AG04450 (cell line): ENCODE results near the gene ACE2. TPM values are rescaled to one million over a fixed set of nuclear protein-coding genes. Genes with fewer than 3 reads are reported as not detected.

ENCODE experiments used
- CTCF ChIA-PET: fragments of 300-600, 350-600 bp; formaldehyde crosslinking; extraction: SDS; loops from one replicate; lab custom pipeline; 2022; ENCODE audit warnings: antibody characterized with exemption, inconsistent platforms; lab: Charles Lee
- POLR2A ChIA-PET: fragments of 350-600 bp; formaldehyde crosslinking; extraction: SDS; loops from one replicate; lab custom pipeline; 2021; ENCODE audit warnings: antibody characterized with exemption, inconsistent platforms; lab: Yijun Ruan, JAX
- DNase-seq: peaks from one replicate; pipeline ENCODE4 v3.0.0-alpha.2; 2011; ENCODE audit warnings: low read depth, low spot score
- H3K27ac ChIP-seq: one replicate; pipeline ENCODE4 v1.5.1; 2012; ENCODE audit warnings: low read depth, low read length, control low read depth
- H3K27me3 ChIP-seq: one replicate; pipeline ENCODE4 v1.6.0; 2012; ENCODE audit warnings: low read length; ENCODE audit not compliant: control insufficient read depth, insufficient read depth
- H3K4me3 ChIP-seq: 2 replicates; pipeline ENCODE4 v1.5.1; 2011; ENCODE audit warnings: mild to moderate bottlenecking, low read depth, low read length, control low read depth
- H3K9me3 ChIP-seq: 2 replicates; pipeline ENCODE4 v1.5.1; 2012; ENCODE audit warnings: low read length; ENCODE audit not compliant: control insufficient read depth, insufficient read depth
- CTCF ChIP-seq: IDR thresholded peaks from 2 replicates; pipeline ENCODE4 v1.5.1; 2011; ENCODE audit warnings: low read depth, low read length, control low read depth, inconsistent platforms
- polyA plus RNA-seq: library from polyadenylated mRNA; depleted of rRNA; stranded (reverse); fragments of >200 nt; gene quantifications from 2 replicates; pipeline ENCODE4 v1.2.3, GENCODE V29; 2011

ACE2 gene
- polyA plus RNA-seq, 1 experiment = 0.02 TPM

- Histone ChIP-seq H3K27me3 (no peaks in the 10 kb centered on the region), H3K9me3 (no peaks in the 10 kb centered on the region), H3K4me3 (no peak overlapping the region), H3K27ac (no peak overlapping the region)
- no peak for DNase-seq
- TF ChIP-seq CTCF = no peak
- ChIA-PET POLR2A (no interaction called here), CTCF (interaction anchor here (0.5 kb wide), 1 partner anchor 52 kb away, joined by 3 read pairs; no protein-coding TSS in a partner anchor)
These were observed 20.7 kb downstream of the ACE2 start for GRCh38 chrX:15579778-15580747.

- ChIA-PET POLR2A (no interaction called here), CTCF (no interaction called here)
- Histone ChIP-seq H3K27me3 (no peaks in the 10 kb centered on the region), H3K9me3 (no peaks in the 10 kb centered on the region), H3K27ac (no peak overlapping the region), H3K4me3 (no peak overlapping the region)
- TF ChIP-seq CTCF = no peak
- DNase-seq = no peak
These were observed 24.7 kb downstream of the ACE2 start for GRCh38 chrX:15576019-15576418.

- no peak for TF ChIP-seq CTCF
- H3K4me3 ChIP-seq = no peak overlapping the region
- H3K9me3 ChIP-seq = no peaks in the 10 kb centered on the region
- DNase-seq = no peak
- POLR2A ChIA-PET = no interaction called here
- CTCF ChIA-PET = no interaction called here
- no peak overlapping the region for H3K27ac ChIP-seq
- H3K27me3 ChIP-seq = no peaks in the 10 kb centered on the region
These were observed 26.7 kb downstream of the ACE2 start for GRCh38 chrX:15574017-15574416.

- TF ChIP-seq CTCF = no peak
- no peak overlapping the region for H3K27ac ChIP-seq
- ChIA-PET POLR2A (no interaction called here), CTCF (no interaction called here)
- no peak overlapping the region for H3K4me3 ChIP-seq
- H3K27me3 ChIP-seq = no peaks in the 10 kb centered on the region
- no peaks in the 10 kb centered on the region for H3K9me3 ChIP-seq
- no peak for DNase-seq
These were observed 30.6 kb downstream of the ACE2 start for GRCh38 chrX:15570145-15570544.

GRCh38 chrX:15567886-15568616 lies 32.7 kb downstream of the ACE2 start:
- POLR2A ChIA-PET = no interaction called here
- CTCF ChIA-PET = interaction anchor here (0.7 to 0.9 kb wide), 2 partner anchors 13 to 17 kb away, joined by 3 read pairs; no protein-coding TSS in a partner anchor
- Histone ChIP-seq H3K9me3 (no peaks in the 10 kb centered on the region), H3K27ac (no peak overlapping the region), H3K27me3 (no peaks in the 10 kb centered on the region), H3K4me3 (no peak overlapping the region)
- DNase-seq = no peak
- TF ChIP-seq CTCF = no peak
